Measurements from ENCODE around the gene COL5A1. TPM values are rescaled to one million over a fixed set of nuclear protein-coding genes. Genes with fewer than 3 reads are reported as not detected.

COL5A1 gene
- total RNA-seq, 1 experiment from 2014 or later: 10.1 TPM

DNA sequence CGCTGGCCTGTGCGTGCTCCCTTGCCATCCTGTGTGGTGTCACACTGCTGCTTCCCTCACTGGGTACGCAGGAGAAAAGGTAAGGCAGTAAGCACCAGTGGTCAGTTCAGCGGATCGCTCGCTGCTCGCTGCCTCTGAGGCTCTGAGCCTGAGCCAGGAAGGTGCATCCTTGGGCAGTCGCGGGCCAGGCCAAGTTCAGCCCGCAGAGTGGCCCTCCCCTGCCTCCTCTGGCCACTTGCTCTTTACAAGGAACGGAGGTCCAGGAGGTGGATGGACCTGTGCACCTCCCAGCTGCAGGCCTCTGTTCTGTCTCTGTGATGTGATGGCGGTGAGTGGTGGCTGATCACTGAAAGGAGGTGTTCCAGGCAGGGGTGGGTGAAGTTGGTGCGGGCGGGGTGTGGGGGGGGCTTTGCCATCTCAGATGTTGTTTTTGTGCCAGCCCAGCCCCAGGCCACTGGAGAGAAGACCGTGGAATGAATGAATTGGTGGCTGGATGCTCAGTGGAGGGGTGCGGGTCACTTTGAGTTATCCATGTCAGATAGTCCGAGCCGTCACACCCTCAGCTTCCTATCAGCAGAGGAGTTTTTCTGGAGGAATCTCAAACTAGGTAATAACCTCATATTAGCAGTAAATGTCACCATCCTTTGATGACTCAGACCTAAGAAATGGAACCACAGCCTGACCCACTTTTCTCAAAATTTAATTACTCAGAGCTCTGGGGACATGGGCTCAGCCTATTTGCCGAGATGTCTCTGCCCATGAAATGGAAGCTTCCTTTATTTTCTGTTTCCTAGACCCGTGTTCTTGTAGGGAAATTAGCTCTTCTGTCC is 7.3 kb downstream of the COL5A1 start:
- H3K27me3 ChIP-seq (ENCODE audit: control insufficient read depth, insufficient read depth, low read length): no peaks in the 10 kb centered on the region
- no peaks in the 10 kb centered on the region for H3K36me3 ChIP-seq (replicated peaks; ENCODE audit: control insufficient read depth, insufficient read depth, low read length)
- DNase-seq: no peak
- no peak overlapping the region for H3K4me3 ChIP-seq (ENCODE audit: insufficient read depth, low read depth, low read length)

GRCh38 chr9:134650431-134651190 is 9.0 kb downstream of the COL5A1 start:
- DNase-seq: peak; percentile 51
- Histone ChIP-seq H3K36me3 (replicated peaks; ENCODE audit: control insufficient read depth, insufficient read depth, low read length) (no peaks in the 10 kb centered on the region), H3K4me3 (ENCODE audit: insufficient read depth, low read depth, low read length) (no peak overlapping the region), H3K27me3 (ENCODE audit: control insufficient read depth, insufficient read depth, low read length) (no peaks in the 10 kb centered on the region)

GRCh38 chr9:134651226-134651905 is 9.8 kb downstream of the COL5A1 start:
- Histone ChIP-seq H3K4me3 (ENCODE audit: insufficient read depth, low read depth, low read length) (no peak overlapping the region), H3K27me3 (ENCODE audit: control insufficient read depth, insufficient read depth, low read length) (no peaks in the 10 kb centered on the region), H3K36me3 (replicated peaks; ENCODE audit: control insufficient read depth, insufficient read depth, low read length) (no peaks in the 10 kb centered on the region)
- DNase-seq: peak; percentile 38

DNA sequence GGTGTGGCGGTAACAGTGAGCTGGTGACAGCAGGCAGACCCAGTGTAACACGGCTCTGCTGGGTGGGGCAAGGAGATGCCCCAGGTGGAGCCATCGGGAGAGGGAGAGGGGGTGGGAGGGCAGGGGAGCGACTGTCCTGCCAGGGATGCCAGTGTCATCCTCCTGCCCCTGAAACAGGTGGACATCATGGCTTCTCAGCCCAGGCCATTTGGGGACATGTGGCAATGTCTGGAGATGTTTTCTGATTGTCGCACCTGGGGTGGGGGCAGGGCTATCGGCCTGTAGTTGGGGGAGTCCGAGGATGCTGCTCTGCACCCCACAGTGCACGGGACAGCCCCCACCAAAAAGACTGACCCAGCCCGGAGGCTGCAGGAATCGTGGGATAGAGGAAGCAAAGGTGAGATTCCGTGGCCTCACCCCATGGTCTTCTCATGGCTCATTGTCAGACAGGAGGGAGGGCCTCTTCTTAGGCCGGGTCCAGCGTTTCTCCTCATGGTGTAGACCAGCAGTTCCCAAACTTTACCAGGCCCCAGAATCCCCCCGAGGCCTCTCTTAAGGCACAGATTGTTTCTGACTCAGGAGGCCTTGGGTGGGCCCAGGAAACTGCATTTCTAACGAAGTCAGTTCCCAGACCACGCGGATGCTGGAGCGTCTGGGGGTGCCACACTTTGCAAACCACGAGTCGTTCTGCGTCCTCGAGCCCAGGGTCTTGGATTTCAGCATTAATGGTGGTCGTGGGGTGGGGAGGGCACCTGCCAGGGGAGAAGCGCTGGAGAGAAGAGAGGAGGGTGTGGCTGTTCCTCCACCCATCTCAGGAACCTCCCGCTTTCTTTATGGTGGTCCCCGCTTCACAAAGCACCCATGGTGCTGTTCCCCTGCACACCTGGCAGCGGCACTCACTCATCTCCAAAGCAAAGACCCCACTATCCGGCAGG is 11.0 kb downstream of the COL5A1 start:
- Histone ChIP-seq H3K4me3 (ENCODE audit: insufficient read depth, low read depth, low read length) (no peak overlapping the region), H3K36me3 (replicated peaks; ENCODE audit: control insufficient read depth, insufficient read depth, low read length) (no peaks in the 10 kb centered on the region), H3K27me3 (ENCODE audit: control insufficient read depth, insufficient read depth, low read length) (no peaks in the 10 kb centered on the region)
- peak; percentile 33 for DNase-seq

GRCh38 chr9:134653259-134654009 is 11.8 kb downstream of the COL5A1 start:
- no peak for DNase-seq
- H3K36me3 ChIP-seq (replicated peaks; ENCODE audit: control insufficient read depth, insufficient read depth, low read length): no peaks in the 10 kb centered on the region
- no peak overlapping the region for H3K4me3 ChIP-seq (ENCODE audit: insufficient read depth, low read depth, low read length)
- H3K27me3 ChIP-seq (ENCODE audit: control insufficient read depth, insufficient read depth, low read length): no peaks in the 10 kb centered on the region

DNA sequence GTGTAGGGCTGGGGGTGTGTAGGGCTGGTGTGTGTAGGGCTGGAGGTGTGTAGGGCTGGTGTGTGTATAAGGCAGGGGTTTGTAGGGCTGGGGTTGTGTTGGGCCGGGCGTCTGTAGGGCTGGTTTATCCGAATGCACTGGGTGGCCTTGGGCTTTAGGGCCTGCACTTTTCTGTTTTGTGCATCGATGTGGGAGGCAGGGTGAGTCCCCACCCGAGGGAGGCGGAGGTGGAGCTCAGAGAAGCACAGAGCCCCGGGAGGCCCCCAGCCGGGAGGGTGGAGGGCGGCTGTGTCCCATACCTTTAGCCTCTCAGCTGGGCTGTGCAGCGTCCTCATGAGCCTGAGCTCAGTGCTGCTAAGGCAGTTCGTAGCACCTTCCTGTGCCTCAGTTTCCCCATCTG is 13.5 kb downstream of the COL5A1 start:
- no peaks in the 10 kb centered on the region for H3K27me3 ChIP-seq (ENCODE audit: control insufficient read depth, insufficient read depth, low read length)
- H3K36me3 ChIP-seq (replicated peaks; ENCODE audit: control insufficient read depth, insufficient read depth, low read length): no peaks in the 10 kb centered on the region
- H3K4me3 ChIP-seq (ENCODE audit: insufficient read depth, low read depth, low read length): no peak overlapping the region
- DNase-seq: peak; percentile 39

- Histone ChIP-seq H3K4me3 (ENCODE audit: insufficient read depth, low read depth, low read length) (no peak overlapping the region), H3K36me3 (replicated peaks; ENCODE audit: control insufficient read depth, insufficient read depth, low read length) (no peaks in the 10 kb centered on the region), H3K27me3 (ENCODE audit: control insufficient read depth, insufficient read depth, low read length) (no peaks in the 10 kb centered on the region)
- DNase-seq: peak; percentile 73
Observed at GRCh38 chr9:134655586-134656333, 14.2 kb downstream of the COL5A1 start.

- no peak for DNase-seq
- Histone ChIP-seq H3K4me3 (ENCODE audit: insufficient read depth, low read depth, low read length) (no peak overlapping the region), H3K36me3 (replicated peaks; ENCODE audit: control insufficient read depth, insufficient read depth, low read length) (no peaks in the 10 kb centered on the region), H3K27me3 (ENCODE audit: control insufficient read depth, insufficient read depth, low read length) (no peaks in the 10 kb centered on the region)
Observed at GRCh38 chr9:134656334-134657006, 14.9 kb downstream of the COL5A1 start.

GRCh38 chr9:134657666-134658377 is 16.2 kb downstream of the COL5A1 start:
- Histone ChIP-seq H3K36me3 (replicated peaks; ENCODE audit: control insufficient read depth, insufficient read depth, low read length) (no peaks in the 10 kb centered on the region), H3K27me3 (ENCODE audit: control insufficient read depth, insufficient read depth, low read length) (no peaks in the 10 kb centered on the region), H3K4me3 (ENCODE audit: insufficient read depth, low read depth, low read length) (no peak overlapping the region)
- no peak for DNase-seq

- peak; percentile 80 for DNase-seq
- no peaks in the 10 kb centered on the region for H3K36me3 ChIP-seq (replicated peaks; ENCODE audit: control insufficient read depth, insufficient read depth, low read length)
- H3K27me3 ChIP-seq (ENCODE audit: control insufficient read depth, insufficient read depth, low read length): no peaks in the 10 kb centered on the region
- no peak overlapping the region for H3K4me3 ChIP-seq (ENCODE audit: insufficient read depth, low read depth, low read length)
Observed at GRCh38 chr9:134658378-134658955, 16.9 kb downstream of the COL5A1 start.

GRCh38 chr9:134659688-134660131 is 18.1 kb downstream of the COL5A1 start:
- no peaks in the 10 kb centered on the region for H3K36me3 ChIP-seq (replicated peaks; ENCODE audit: control insufficient read depth, insufficient read depth, low read length)
- no peak overlapping the region for H3K4me3 ChIP-seq (ENCODE audit: insufficient read depth, low read depth, low read length)
- DNase-seq: no peak
- H3K27me3 ChIP-seq (ENCODE audit: control insufficient read depth, insufficient read depth, low read length): no peaks in the 10 kb centered on the region

- DNase-seq: peak; percentile 36
- H3K27me3 ChIP-seq (ENCODE audit: control insufficient read depth, insufficient read depth, low read length): no peaks in the 10 kb centered on the region
- no peak overlapping the region for H3K4me3 ChIP-seq (ENCODE audit: insufficient read depth, low read depth, low read length)
- no peaks in the 10 kb centered on the region for H3K36me3 ChIP-seq (replicated peaks; ENCODE audit: control insufficient read depth, insufficient read depth, low read length)
Observed at GRCh38 chr9:134660407-134660806, 18.8 kb downstream of the COL5A1 start.
